OCI-LY1 (cell line): ENCODE measurements around the gene KCNMB1.

Experiments
- H2AFZ ChIP-seq: fragments of 200-600 bp; sonication (generic), shearing (Covaris generic); 2 replicates; pipeline ENCODE4 v1.6.0; 2014; ENCODE audit warnings: antibody characterized with exemption, mild to moderate bottlenecking, low read length
- H3F3A ChIP-seq: fragments of 200-600 bp; sonication (generic), shearing (Covaris generic); 2 replicates; pipeline ENCODE4 v1.6.0; 2014; ENCODE audit warnings: mild to moderate bottlenecking, antibody characterized with exemption, low read length, moderate library complexity; ENCODE audit not compliant: insufficient read depth
- H3K27ac ChIP-seq: fragments of 200-600 bp; sonication (generic); 2 replicates; pipeline ENCODE4 v1.5.1; 2014; ENCODE audit warnings: low read length, mixed run types, mild to moderate bottlenecking, low read depth; ENCODE audit not compliant: poor library complexity, severe bottlenecking
- H3K27me3 ChIP-seq: fragments of 200-600 bp; sonication (generic); 2 replicates; pipeline ENCODE4 v1.6.0; 2014; ENCODE audit warnings: antibody characterized with exemption, mild to moderate bottlenecking, low read length, moderate library complexity; ENCODE audit not compliant: insufficient read depth
- H3K36me3 ChIP-seq: fragments of 200-600 bp; sonication (generic); 2 replicates; pipeline ENCODE4 v1.6.1; 2014; ENCODE audit warnings: mild to moderate bottlenecking, antibody characterized with exemption, low read length, moderate library complexity, mixed read lengths; ENCODE audit not compliant: insufficient read depth
- H3K4me1 ChIP-seq: fragments of 200-600 bp; sonication (generic); 2 replicates; pipeline ENCODE4 v1.5.1; 2014; ENCODE audit warnings: mild to moderate bottlenecking, low read length, moderate library complexity; ENCODE audit not compliant: insufficient read depth, severe bottlenecking
- H3K4me2 ChIP-seq: fragments of 200-600 bp; sonication (generic), shearing (Covaris generic); 2 replicates; pipeline ENCODE4 v1.6.1; 2014; ENCODE audit warnings: low read length
- H3K4me3 ChIP-seq: fragments of 200-600 bp; sonication (generic); 2 replicates; pipeline ENCODE4 v1.5.1; 2014; ENCODE audit warnings: low read length, low read depth, mild to moderate bottlenecking, mixed read lengths; ENCODE audit not compliant: poor library complexity, severe bottlenecking
- H3K79me2 ChIP-seq: fragments of 200-600 bp; shearing (Covaris generic); 2 replicates; pipeline ENCODE4 v1.6.1; 2016; ENCODE audit warnings: mixed run types, low read length, mixed read lengths; ENCODE audit not compliant: insufficient read depth
- H3K9ac ChIP-seq: fragments of 200-600 bp; sonication (generic), shearing (Covaris generic); 2 replicates; pipeline ENCODE4 v1.6.1; 2014; ENCODE audit warnings: mild to moderate bottlenecking, low read length, mixed read lengths
- H3K9me2 ChIP-seq: fragments of 200-600 bp; sonication (generic), shearing (Covaris generic); 2 replicates; pipeline ENCODE4 v1.6.1; 2014; ENCODE audit warnings: low read depth, mild to moderate bottlenecking, low read length, mixed read lengths
- H3K9me3 ChIP-seq: fragments of 200-600 bp; shearing (Covaris generic); 2 replicates; pipeline ENCODE4 v1.6.1; 2014; ENCODE audit warnings: low read length, mixed read lengths
- H4K20me1 ChIP-seq: fragments of 200-600 bp; sonication (generic), shearing (Covaris generic); 2 replicates; pipeline ENCODE4 v1.6.0; 2016; ENCODE audit warnings: mild to moderate bottlenecking, low read length; ENCODE audit not compliant: insufficient read depth
- CTCF ChIP-seq: fragments of 200-600 bp; sonication (generic), shearing (Covaris generic); IDR thresholded peaks from 2 replicates; pipeline ENCODE4 v1.5.1; 2017; ENCODE audit warnings: mild to moderate bottlenecking, antibody characterized with exemption, low read length, moderate library complexity, mixed read lengths
- EZH2 ChIP-seq: fragments of 200-600 bp; sonication (generic), shearing (Covaris generic); IDR thresholded peaks from 2 replicates; pipeline ENCODE4 v1.8.0; 2017; ENCODE audit warnings: borderline replicate concordance, mixed run types, mild to moderate bottlenecking, antibody characterized with exemption, low read length, moderate library complexity, mixed read lengths

Gene KCNMB1

GRCh38 chr5:170429014-170429413 is 39.8 kb upstream of the KCNMB1 start:
- Histone ChIP-seq H3K9me2 (no peaks in the 10 kb centered on the region), H2AFZ (no peak overlapping the region), H3F3A (no peaks in the 10 kb centered on the region), H3K9me3 (no peaks in the 10 kb centered on the region), H4K20me1 (no peaks in the 10 kb centered on the region), H3K4me1 (no peaks in the 10 kb centered on the region), H3K79me2 (no peaks in the 10 kb centered on the region), H3K9ac (no peak overlapping the region), H3K27ac (no peak overlapping the region), H3K4me3 (no peak overlapping the region), H3K4me2 (no peak overlapping the region), H3K27me3 (no peaks in the 10 kb centered on the region), H3K36me3 (no peaks in the 10 kb centered on the region)
- TF ChIP-seq EZH2 (no peak), CTCF (no peak)

- Histone ChIP-seq H3K4me3 (no peak overlapping the region), H4K20me1 (no peaks in the 10 kb centered on the region), H3K4me2 (no peak overlapping the region), H3K9me3 (no peaks in the 10 kb centered on the region), H3K36me3 (no peaks in the 10 kb centered on the region), H3K27me3 (no peaks in the 10 kb centered on the region), H3K9ac (no peak overlapping the region), H3K27ac (no peak overlapping the region), H3K9me2 (no peaks in the 10 kb centered on the region), H3K4me1 (no peaks in the 10 kb centered on the region), H2AFZ (no peak overlapping the region), H3F3A (no peaks in the 10 kb centered on the region), H3K79me2 (no peaks in the 10 kb centered on the region)
- TF ChIP-seq CTCF, result no peak
- TF ChIP-seq EZH2, result no peak
Observed at GRCh38 chr5:170427672-170428236, 38.6 kb upstream of the KCNMB1 start.

GRCh38 chr5:170426786-170427185 is 37.6 kb upstream of the KCNMB1 start:
- Histone ChIP-seq H3K27ac (no peak overlapping the region), H3F3A (no peaks in the 10 kb centered on the region), H3K4me1 (no peaks in the 10 kb centered on the region), H3K4me2 (no peak overlapping the region), H4K20me1 (no peaks in the 10 kb centered on the region), H3K79me2 (no peaks in the 10 kb centered on the region), H3K36me3 (no peaks in the 10 kb centered on the region), H3K9me2 (no peaks in the 10 kb centered on the region), H3K9me3 (no peaks in the 10 kb centered on the region), H3K4me3 (no peak overlapping the region), H2AFZ (no peak overlapping the region), H3K9ac (no peak overlapping the region), H3K27me3 (no peaks in the 10 kb centered on the region)
- TF ChIP-seq CTCF, result no peak
- TF ChIP-seq EZH2, result no peak
